NCI-H2029 (cell line): ENCODE data around the gene CYP3A7.
"Not testable (repeated sequence)": the region's sequence is repeated elsewhere in the genome, so short reads cannot be mapped to it uniquely, and the experiment has no call there.

Experiments used
- DNase-seq: peaks from one replicate; lab custom pipeline; 2025; lab: John Stamatoyannopoulos, UW

The CYP3A7 gene

DNA sequence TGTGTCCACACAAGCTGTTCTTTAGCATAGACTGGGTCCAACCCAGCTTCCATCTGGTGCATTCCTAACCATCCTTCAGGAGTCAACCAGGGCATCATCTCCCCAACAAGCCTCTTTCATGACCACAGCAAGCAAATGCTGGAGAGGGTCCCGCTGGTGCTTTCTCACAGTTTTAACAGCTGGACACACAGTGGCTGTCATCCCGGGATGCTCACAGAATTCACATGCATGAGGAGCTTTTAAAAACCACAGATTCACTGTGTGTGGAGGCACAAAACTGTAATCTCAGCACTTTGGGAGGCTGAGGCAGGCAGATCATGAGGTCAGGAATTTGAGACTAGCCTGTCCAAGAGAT, 6.4 kb upstream of the CYP3A7 start:
- no peak for DNase-seq

- no peak for DNase-seq
These were observed 5.8 kb upstream of the CYP3A7 start for GRCh38 chr7:99740573-99741440.

DNA sequence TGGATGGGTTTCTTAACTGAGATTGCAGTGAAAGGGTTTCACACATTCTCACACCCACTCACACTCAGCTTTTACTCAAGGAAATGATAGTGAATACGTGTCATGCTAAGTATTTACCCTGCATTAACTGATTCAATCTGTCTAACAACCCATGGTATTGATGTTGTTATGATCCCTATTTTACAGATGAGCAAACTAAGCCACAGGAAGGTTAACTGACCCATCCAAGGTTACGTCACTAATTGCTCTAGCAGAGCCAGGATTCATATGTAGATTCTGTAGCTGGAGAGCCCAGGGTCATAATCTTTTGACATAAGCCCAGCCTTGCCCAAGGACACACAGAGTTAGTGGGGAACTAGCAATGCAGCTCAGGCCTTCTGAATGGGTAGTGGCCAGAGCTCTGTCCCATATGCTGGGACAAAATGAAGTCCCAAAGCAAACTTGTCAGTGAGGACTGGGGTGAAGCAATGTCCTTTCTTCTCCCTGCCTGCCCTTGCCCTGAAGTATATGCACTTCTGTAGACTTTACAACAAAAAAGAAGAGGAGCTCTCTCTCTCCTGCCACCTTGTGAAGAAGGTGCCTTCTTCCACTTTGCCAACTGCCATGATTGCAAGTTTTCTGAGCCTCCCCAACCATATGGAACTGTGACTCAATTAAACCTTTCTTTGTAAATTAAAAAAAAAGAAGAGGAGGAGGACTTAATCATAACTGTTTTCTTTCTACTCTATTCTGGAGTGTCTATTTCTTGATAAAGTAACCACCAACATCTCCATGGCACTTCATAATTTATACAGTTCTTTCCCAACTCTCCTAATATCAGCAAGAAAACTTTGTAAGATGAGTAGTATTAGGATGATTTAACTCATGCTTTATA, 4.9 kb upstream of the CYP3A7 start:
- no peak for DNase-seq

GRCh38 chr7:99737726-99738125, 2.7 kb upstream of the CYP3A7 start:
- no peak for DNase-seq

- not testable (repeated sequence) for DNase-seq
These were observed 1.7 kb upstream of the CYP3A7 start for GRCh38 chr7:99736667-99737066.

- DNase-seq: no peak
These were observed 1.5 kb downstream of the CYP3A7 start for GRCh38 chr7:99733448-99733847.

DNA sequence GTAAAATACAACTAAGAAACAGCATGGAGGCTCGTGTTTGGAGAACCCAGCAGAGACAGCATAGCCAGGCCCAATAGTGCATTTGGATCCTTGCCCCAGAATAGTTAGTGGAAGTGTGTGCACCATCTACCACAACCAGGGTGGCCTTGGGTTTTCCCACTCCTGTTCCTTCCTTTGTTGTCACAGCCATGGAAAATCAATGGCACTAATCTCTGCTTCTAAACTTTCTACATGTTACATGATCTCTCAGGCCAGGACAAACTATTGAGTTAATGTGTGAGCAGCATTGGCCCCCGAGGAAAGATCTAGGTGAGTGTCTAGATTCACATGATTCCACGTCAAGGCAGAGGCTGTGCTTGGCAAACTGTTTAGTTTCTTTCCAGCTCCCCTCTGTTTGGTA, 2.0 kb downstream of the CYP3A7 start:
- DNase-seq: no peak

GRCh38 chr7:99731638-99732374, 3.2 kb downstream of the CYP3A7 start:
- DNase-seq: no peak

- no peak for DNase-seq
These were observed 4.0 kb downstream of the CYP3A7 start for GRCh38 chr7:99730992-99731391.

DNA sequence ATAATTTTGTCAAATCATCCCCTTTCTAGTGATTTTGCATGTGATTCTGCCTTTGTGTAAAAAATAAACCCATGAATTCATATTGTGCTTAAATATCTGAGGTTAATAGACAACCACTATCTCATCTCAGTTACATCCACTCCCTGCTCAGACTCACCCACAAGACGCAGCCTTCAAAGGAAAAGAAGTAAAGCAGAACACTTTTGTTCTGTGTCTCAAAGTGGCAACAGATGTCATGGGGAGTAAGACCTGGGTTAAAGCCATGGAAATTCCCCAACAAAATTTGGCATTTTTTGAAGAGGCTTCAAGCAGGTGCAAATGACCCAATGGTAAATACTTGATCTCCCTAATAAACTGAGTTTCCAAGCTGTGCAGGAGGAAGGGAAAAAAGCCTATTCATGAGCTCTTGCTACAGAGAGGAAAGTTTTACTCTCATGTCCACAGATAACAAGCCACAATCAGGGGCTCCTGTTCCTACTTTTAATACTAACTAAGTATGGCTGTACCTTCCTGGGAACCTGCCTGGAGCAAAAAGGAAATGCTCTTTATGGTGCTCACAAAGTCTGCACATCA, 4.7 kb downstream of the CYP3A7 start:
- DNase-seq: no peak

DNA sequence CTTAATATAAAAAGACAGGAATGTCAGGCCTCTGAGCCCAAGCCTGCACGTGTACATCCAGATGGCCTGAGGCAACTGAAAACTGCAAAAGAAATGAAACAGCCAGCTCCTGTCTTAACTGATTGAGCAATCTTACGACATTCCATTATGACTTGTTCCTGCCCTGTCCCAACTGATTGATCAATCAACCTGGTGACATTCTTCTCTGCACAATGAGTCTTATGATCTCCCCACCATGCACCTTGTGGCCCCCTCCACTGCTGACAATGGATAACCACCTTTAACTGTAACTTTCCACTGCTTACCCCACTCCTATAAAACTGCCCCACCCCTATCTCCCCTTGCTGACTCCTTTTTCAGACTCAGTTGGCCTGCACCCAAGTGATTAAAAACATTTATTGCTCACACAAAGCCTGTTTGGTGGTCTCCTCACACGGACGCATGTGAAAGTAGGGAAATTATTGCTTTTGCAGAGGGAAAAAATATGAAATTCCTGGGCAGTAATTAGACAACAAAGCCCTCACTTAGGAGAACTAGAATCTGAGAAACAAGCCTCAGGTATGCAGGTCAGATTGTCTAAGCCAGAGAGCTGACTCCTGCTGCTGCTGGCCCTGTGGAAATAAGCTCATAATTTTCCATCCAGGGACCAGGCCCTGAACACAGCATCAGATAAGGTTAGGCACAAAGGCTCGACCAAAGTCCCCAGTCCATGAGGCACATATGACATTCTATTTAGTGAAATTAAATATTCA, 5.3 kb downstream of the CYP3A7 start:
- DNase-seq: no peak

DNA sequence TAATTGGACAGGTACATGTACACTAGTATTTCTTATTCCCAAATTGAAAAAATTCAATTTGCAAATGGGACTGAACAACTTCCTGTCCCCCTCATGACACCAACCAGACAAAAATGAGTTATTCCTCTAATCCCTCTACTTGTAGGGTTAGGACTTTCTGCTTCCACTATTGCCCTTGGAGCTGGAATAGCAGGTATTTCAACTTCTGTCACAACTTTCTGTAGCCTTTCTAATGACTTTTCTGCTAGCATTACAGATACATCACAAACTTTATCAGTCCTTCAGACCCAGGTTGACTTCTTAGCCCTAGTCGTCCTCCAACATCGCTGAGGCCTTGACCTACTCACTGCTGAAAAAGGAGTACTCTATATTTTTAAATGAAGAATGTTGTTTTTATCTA, 6.4 kb downstream of the CYP3A7 start:
- no peak for DNase-seq

DNA sequence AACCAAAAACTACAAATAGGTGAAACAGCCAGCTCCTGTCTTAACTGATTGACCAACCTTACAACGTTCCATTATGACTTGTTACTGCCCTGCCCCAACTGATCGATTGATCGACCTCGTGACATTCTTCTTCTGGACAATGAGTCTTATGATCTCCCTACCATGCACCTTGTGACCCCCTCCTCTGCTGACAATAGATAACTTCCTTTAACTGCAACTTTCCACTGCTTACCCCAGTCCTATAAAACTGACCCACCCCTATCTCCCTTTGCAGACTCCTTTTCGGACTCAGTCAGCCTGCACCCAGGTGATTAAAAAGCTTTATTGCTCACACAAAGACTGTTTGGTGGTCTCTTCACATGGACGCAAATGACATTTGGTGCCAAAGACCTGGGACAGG, 11.8 kb downstream of the CYP3A7 start:
- not testable (repeated sequence) for DNase-seq

DNA sequence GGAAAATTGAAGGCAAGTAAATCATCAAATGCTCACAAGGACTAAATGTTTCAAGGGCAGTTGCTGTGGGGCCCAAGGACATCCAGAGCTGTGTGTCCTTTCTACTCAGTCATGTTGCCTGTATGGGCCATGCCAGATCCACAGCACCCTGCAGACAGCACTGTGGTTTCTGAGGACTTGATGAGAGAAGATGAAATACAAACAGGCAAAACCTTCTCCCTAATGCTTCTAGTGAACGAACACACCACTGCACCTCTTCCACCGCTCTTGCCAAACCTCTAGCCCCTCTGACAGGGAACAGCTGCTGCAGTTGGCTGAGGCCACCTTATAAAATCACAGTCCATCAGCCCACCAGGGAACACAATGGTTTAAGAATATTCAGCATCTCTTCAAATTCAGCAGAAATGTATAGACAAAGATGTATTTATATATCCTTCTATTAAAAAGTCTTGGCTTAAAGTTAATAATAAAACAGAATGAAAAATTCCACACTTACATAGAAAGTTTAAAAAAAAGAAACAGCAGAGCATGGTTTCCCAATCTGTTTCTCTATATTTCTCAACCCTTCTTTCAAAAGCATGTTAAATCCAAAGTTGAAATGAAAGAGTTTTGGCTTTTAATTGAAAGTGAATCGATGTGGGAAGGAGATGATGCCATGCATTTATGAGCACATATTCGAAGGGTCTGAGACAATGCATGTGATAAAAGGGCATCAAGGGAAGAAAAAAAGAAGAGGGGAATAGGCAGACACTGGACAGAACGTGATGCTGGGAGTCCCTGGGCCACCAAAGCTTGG, 14.0 kb downstream of the CYP3A7 start:
- no peak for DNase-seq

DNA sequence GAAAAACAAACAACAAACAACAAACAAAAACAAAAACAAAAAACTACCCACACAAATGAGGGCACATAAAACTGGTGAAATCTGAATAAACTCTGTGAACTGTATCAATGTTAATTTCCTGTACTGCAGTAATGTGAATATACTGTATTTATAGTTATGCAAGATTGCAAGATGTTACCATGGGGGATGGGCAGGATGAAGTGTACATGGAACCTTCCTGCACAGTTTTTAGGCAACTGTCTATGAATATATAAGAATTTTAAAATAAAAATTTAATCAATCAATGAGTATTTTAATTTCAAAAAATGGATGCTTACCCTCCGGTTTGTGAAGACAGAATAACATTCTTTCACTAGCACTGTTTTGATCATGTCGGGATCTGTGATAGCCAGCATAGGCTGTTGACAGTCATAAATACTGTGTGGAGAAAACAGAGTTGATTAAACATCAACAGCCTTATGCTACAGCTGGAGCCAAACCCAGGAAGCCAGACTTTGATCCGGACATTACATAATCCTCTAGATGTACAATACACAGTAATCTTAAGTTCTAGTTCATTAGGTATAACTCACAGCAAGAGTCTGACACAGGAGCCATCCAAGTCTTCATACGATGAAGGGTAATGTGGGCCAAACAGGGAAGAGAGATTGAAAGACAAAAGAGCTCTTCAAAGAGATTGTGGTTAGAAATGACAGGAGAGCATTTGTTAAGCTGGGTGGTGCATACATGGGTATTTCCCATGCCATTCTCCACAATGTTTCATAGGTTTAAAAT, 14.8 kb downstream of the CYP3A7 start:
- no peak for DNase-seq

DNA sequence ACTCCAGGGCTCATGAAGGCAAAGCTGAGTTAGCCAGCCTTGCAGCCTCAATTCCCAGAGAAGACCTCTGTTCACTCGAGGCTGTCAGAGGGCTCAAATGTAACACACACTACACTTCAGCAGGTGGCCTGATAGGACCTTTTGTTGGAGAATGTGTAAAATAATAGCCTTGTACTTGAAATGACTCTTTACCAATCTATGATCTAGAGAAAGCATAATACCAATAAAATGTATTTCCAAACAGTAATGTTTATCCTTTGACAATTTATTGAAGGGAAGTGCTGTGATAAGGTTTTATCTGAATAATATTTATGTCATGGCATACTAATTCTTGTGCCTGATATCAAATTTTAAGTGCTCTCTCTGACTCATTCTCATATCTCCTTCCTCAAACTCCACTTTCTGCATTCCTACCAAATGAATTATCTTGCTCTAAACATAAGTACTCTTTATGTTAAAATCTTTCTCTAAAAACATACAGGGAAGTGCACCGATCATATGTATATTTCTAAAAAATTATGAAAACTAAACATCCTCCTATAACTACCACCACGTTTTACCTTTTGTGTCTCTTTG, 20.9 kb downstream of the CYP3A7 start:
- no peak for DNase-seq

GRCh38 chr7:99709838-99710578, 25.0 kb downstream of the CYP3A7 start:
- no peak for DNase-seq

DNA sequence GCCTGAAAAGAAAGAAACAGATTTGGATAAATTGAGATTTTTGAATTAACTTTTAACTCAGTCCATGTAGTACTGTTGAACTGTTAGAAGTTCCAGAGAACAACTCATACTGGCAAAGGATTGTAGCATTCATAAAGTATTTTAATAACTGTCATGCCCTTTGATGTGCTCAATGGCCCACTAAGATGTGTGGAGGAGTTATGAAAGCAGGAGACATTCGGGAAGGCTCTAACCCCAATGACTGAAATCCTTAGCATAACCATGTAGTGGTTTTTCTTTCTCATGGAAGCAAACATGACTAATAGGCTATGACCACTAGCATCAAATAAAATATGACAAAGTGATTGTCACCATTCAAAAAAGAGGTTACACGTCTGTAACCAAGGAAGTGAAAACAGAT, 25.7 kb downstream of the CYP3A7 start:
- DNase-seq: no peak

DNA sequence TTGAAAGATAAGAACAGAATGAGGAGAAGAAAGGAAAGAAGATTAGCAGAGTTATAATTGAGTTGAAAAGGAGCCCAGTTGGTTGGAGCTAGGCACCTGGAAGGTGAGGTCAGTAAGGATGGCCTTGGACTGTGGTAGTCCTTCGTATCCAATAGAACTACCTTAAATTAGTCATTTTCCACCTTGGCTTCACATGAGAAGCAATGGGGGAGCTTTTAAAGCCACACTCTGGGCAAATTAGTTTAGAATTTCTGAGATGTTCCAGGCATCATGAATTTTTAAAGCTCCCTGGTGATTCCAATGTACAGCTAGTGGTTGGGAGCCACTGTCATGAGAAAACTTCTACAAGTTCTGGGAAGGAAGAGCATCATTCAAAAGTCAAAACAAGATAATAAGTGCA, 27.9 kb downstream of the CYP3A7 start:
- DNase-seq: no peak
